ENCODE results near the gene ACTR3. TPM values are rescaled to one million over a fixed set of nuclear protein-coding genes. Genes with fewer than 3 reads are reported as not detected.

ACTR3 gene
- total RNA-seq, 1 experiment from 2014 or later, result 340 TPM

DNA sequence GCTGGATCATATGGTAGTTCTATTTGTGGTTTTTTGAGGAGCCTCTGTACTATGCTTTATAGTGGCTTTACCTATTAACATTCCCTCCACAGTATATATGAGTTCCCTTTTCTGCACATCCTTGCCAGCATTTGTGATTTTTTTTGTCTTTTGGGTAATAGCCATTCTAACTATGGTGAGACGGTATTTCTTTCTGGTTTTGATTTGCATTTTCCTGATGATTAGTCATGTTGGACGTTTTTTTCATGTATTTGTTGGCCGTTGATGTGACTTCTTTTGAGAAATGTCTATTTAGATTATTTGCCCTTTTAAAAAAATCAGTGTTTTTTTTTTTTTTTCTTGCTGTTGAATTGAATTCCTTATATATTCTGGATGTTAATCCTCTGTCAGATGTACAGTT, 31.1 kb downstream of the ACTR3 start:
- Mint-ChIP-seq H3K36me3 (ENCODE audit: insufficient read depth, unreplicated experiment) (peaks cover 25% of the 10 kb centered on the region), H3K27ac (ENCODE audit: unreplicated experiment) (no peak overlapping the region), H3K4me1 (ENCODE audit: low read depth, unreplicated experiment) (no peaks in the 10 kb centered on the region), H3K9me3 (ENCODE audit: unreplicated experiment) (no peaks in the 10 kb centered on the region), H3K27me3 (ENCODE audit: insufficient read depth, unreplicated experiment) (no peaks in the 10 kb centered on the region), H3K4me3 (ENCODE audit: unreplicated experiment) (no peak overlapping the region)
- Histone ChIP-seq H3K36me3 (ENCODE audit: control insufficient read depth, insufficient read depth, low read length) (no peaks in the 10 kb centered on the region), H3K9me3 (no peaks in the 10 kb centered on the region), H3K27me3 (replicated peaks; ENCODE audit: control insufficient read depth, insufficient read depth, low read length) (no peaks in the 10 kb centered on the region), H3K4me3 (ENCODE audit: low read depth, low read length) (no peak overlapping the region), H3K4me1 (no peaks in the 10 kb centered on the region)
- ChIA-PET CTCF (no interaction called here), POLR2A (no interaction called here)
- BruUV-seq (replicated peaks), result no TSS peak
- no peak for DNase-seq
- intact Hi-C loops (cut with micrococcal nuclease; ENCODE audit: unreplicated experiment), result no loop called here
- TF ChIP-seq, protein P1, sequence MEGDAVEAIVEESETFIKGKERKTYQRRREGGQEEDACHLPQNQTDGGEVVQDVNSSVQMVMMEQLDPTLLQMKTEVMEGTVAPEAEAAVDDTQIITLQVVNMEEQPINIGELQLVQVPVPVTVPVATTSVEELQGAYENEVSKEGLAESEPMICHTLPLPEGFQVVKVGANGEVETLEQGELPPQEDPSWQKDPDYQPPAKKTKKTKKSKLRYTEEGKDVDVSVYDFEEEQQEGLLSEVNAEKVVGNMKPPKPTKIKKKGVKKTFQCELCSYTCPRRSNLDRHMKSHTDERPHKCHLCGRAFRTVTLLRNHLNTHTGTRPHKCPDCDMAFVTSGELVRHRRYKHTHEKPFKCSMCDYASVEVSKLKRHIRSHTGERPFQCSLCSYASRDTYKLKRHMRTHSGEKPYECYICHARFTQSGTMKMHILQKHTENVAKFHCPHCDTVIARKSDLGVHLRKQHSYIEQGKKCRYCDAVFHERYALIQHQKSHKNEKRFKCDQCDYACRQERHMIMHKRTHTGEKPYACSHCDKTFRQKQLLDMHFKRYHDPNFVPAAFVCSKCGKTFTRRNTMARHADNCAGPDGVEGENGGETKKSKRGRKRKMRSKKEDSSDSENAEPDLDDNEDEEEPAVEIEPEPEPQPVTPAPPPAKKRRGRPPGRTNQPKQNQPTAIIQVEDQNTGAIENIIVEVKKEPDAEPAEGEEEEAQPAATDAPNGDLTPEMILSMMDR (IDR thresholded peaks at IDR 0.05; ENCODE audit: insufficient read depth in 1 of 2, low read depth in 1 of 2, low read length in 1 of 2, severe bottlenecking in 1 of 2, unreplicated experiment in 1 of 2), result no peak

DNA sequence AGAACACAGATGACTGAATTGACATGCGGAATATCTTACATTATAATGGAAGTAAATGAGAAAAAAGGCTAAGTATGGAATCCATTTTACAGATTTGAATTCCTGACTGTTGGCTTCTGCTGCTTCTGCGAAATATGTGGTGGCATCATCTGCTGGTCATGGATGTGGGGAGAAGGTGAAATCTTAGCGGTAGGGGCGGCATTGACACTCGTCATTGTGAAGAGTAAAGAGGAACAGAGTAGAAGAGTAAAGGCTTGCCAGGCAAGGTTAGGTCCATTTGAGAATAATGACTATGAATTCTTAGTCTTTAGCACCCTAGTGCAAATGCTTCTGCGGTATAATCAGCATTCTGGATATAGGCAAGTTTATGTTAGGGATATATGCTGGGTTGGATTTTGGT, 32.4 kb downstream of the ACTR3 start:
- Histone ChIP-seq H3K4me1 (no peaks in the 10 kb centered on the region), H3K9me3 (no peaks in the 10 kb centered on the region), H3K4me3 (ENCODE audit: low read depth, low read length) (no peak overlapping the region), H3K27me3 (replicated peaks; ENCODE audit: control insufficient read depth, insufficient read depth, low read length) (no peaks in the 10 kb centered on the region), H3K36me3 (ENCODE audit: control insufficient read depth, insufficient read depth, low read length) (no peaks in the 10 kb centered on the region; the same call in 1 of the 2 replicates)
- no peak for DNase-seq
- peaks cover 20% of the 10 kb centered on the region for H3K36me3 Mint-ChIP-seq (ENCODE audit: insufficient read depth, unreplicated experiment)
- ChIA-PET CTCF (no interaction called here), POLR2A (no interaction called here)
- no TSS peak for BruUV-seq (replicated peaks)
- H3K4me1 Mint-ChIP-seq (ENCODE audit: low read depth, unreplicated experiment), result no peaks in the 10 kb centered on the region
- no peaks in the 10 kb centered on the region for H3K27me3 Mint-ChIP-seq (ENCODE audit: insufficient read depth, unreplicated experiment)
- H3K9me3 Mint-ChIP-seq (ENCODE audit: unreplicated experiment), result no peaks in the 10 kb centered on the region
- H3K27ac Mint-ChIP-seq (ENCODE audit: unreplicated experiment), result no peak overlapping the region
- intact Hi-C loops (cut with micrococcal nuclease; ENCODE audit: unreplicated experiment), result no loop called here
- H3K4me3 Mint-ChIP-seq (ENCODE audit: unreplicated experiment), result no peak overlapping the region
- TF ChIP-seq, protein P1 (IDR thresholded peaks at IDR 0.05; ENCODE audit: insufficient read depth in 1 of 2, low read depth in 1 of 2, low read length in 1 of 2, severe bottlenecking in 1 of 2, unreplicated experiment in 1 of 2), result no peak

DNA sequence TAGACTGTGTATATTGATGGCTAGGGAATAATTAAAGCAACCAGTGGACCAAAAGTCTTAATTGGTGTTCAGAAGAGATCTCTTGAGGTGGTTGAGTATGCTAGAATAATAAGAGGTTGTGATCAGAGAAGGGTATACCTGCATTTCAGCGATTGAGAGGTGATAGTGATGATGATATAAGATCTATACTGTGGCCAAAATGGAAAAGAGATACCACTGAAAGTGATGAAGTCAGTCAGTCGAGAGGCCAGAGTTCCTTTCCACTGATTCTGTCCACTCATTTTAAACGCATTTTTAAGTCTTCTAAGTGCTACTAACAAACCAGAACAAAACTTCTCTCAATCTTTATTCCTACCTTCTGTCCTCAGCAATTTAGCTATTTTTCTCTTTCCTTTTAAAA, 32.9 kb downstream of the ACTR3 start:
- no peak overlapping the region for H3K4me3 ChIP-seq (ENCODE audit: low read depth, low read length)
- no peak overlapping the region for H3K27ac Mint-ChIP-seq (ENCODE audit: unreplicated experiment)
- no peaks in the 10 kb centered on the region for H3K4me1 ChIP-seq
- H3K27me3 Mint-ChIP-seq (ENCODE audit: insufficient read depth, unreplicated experiment), result no peaks in the 10 kb centered on the region
- intact Hi-C loops (cut with micrococcal nuclease; ENCODE audit: unreplicated experiment), result no loop called here
- H3K9me3 ChIP-seq, result no peaks in the 10 kb centered on the region
- H3K9me3 Mint-ChIP-seq (ENCODE audit: unreplicated experiment), result no peaks in the 10 kb centered on the region
- peaks cover 17% of the 10 kb centered on the region for H3K36me3 Mint-ChIP-seq (ENCODE audit: insufficient read depth, unreplicated experiment)
- POLR2A ChIA-PET, result no interaction called here
- H3K4me1 Mint-ChIP-seq (ENCODE audit: low read depth, unreplicated experiment), result no peaks in the 10 kb centered on the region
- DNase-seq, result no peak
- no peaks in the 10 kb centered on the region for H3K27me3 ChIP-seq (replicated peaks; ENCODE audit: control insufficient read depth, insufficient read depth, low read length)
- H3K4me3 Mint-ChIP-seq (ENCODE audit: unreplicated experiment), result no peak overlapping the region
- no peaks in the 10 kb centered on the region; the same call in 1 of the 2 replicates for H3K36me3 ChIP-seq (ENCODE audit: control insufficient read depth, insufficient read depth, low read length)
- TF ChIP-seq, protein P1 (IDR thresholded peaks at IDR 0.05; ENCODE audit: insufficient read depth in 1 of 2, low read depth in 1 of 2, low read length in 1 of 2, severe bottlenecking in 1 of 2, unreplicated experiment in 1 of 2), result no peak
- BruUV-seq (replicated peaks), result no TSS peak
- CTCF ChIA-PET, result no interaction called here

Measured in Caco-2 (cell line).